Measurements from ENCODE around the gene CR1. TPM values are rescaled to one million over a fixed set of nuclear protein-coding genes. Genes with fewer than 3 reads are reported as not detected.

CR1 gene
- total and polyA plus RNA-seq, 2 experiments from 2014 or later: 0.65 to 0.76 TPM

GRCh38 chr1:207474210-207474609 is 21.7 kb upstream of the CR1 start (continued):
- TF ChIP-seq ZNF462 (CRISPR knock-in tag; IDR thresholded peaks at IDR 0.05): no peak
- no peak for TF ChIP-seq CREB1 (CRISPR knock-in tag; IDR thresholded peaks at IDR 0.05; ENCODE audit: low read depth)
- TF ChIP-seq CTCF (conservative IDR thresholded peaks at IDR 0.05; ENCODE audit: low read depth in 2 of 2): no peak

- Mint-ChIP-seq H3K27ac (no peak overlapping the region; the same call in 1 of the 2 replicates), H3K36me3 (ENCODE audit: low read depth) (no peaks in the 10 kb centered on the region), H3K4me1 (no peaks in the 10 kb centered on the region), H3K27me3 (ENCODE audit: insufficient read depth, low read depth, poor library complexity) (no peaks in the 10 kb centered on the region), H3K4me3 (no peak overlapping the region), H3K9me3 (no peaks in the 10 kb centered on the region)
- Histone ChIP-seq H2AFZ (no peak overlapping the region), H3K4me1 (ENCODE audit: insufficient read depth) (no peaks in the 10 kb centered on the region), H4K20me1 (replicated peaks; ENCODE audit: insufficient read depth) (no peaks in the 10 kb centered on the region), H3K79me2 (replicated peaks; ENCODE audit: insufficient read depth) (no peaks in the 10 kb centered on the region), H3K36me3 (ENCODE audit: insufficient read depth) (no peaks in the 10 kb centered on the region), H3K4me3 (no peak overlapping the region), H3K4me2 (no peak overlapping the region), H3K9me2 (ENCODE audit: insufficient read depth) (peaks cover 3% of the 10 kb centered on the region), H3F3A (replicated peaks; ENCODE audit: low read depth) (no peaks in the 10 kb centered on the region), H3K27ac (ENCODE audit: low read depth) (no peak overlapping the region), H3K27me3 (ENCODE audit: insufficient read depth) (no peaks in the 10 kb centered on the region)
- no peak for DNase-seq (ENCODE audit: low spot score)
- no peak for ATAC-seq
- TF ChIP-seq ETS1 (IDR thresholded peaks at IDR 0.05) (no peak), REST (IDR thresholded peaks at IDR 0.05; ENCODE audit: unreplicated experiment) (no peak), CTCF (conservative IDR thresholded peaks at IDR 0.05; ENCODE audit: low read depth in 2 of 2) (no peak), NANOG (IDR thresholded peaks at IDR 0.05; ENCODE audit: borderline replicate concordance) (no peak), JUNB (IDR thresholded peaks at IDR 0.05; ENCODE audit: unreplicated experiment) (no peak)
Observed at GRCh38 chr1:207486198-207486597, 9.8 kb upstream of the CR1 start.

Data from GM23338 (cell line).